ENCODE data around the gene OSCP1. TPM values are rescaled to one million over a fixed set of nuclear protein-coding genes. Genes with fewer than 3 reads are reported as not detected.

Gene OSCP1
- total and polyA plus RNA-seq, 8 donors = 1.7 to 69.4 (median 9.0) TPM

DNA sequence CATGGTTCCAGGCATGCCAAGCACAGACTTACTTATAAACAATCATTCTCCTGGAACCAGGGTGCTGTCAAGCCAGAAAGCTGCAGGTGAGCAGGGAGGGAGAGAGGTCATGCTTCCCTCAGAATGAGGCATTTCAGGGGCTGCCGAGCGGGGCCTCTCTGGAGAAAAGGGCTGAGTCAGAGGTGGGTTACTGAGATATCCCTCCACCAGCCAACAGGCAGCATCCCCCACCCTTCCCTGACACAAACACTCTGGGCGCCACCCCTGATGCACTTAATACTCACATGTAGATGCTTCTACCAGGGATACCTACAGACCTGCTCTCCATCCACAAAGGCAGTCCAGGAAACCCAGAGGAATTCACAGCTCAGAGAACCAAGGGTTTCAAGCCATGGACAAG is 77.6 kb downstream of the OSCP1 start:
- Histone ChIP-seq H3K9me3 (no peaks in the 10 kb centered on the region), H3K27ac (peak overlapping the region; percentile 26 to 95 (median 89)), H3K4me3 (no peak overlapping the region), H3K27me3 (no peaks in the 10 kb centered on the region), H3K4me1 (peaks cover 41 to 87% (median 65%) of the 10 kb centered on the region in 4 donors), H3K36me3 (peaks cover 3 to 12% (median 5%) of the 10 kb centered on the region in 4 donors)
- DNase-seq = no peak
- intact Hi-C loops (cut with DNase I; ENCODE audit: low total_unique reads) = no loop called here
- WGBS, 5 donors = 78 to 91% (median 82%) methylated on average over 3 of the region's 3 CpGs
- TF ChIP-seq, protein P1, sequence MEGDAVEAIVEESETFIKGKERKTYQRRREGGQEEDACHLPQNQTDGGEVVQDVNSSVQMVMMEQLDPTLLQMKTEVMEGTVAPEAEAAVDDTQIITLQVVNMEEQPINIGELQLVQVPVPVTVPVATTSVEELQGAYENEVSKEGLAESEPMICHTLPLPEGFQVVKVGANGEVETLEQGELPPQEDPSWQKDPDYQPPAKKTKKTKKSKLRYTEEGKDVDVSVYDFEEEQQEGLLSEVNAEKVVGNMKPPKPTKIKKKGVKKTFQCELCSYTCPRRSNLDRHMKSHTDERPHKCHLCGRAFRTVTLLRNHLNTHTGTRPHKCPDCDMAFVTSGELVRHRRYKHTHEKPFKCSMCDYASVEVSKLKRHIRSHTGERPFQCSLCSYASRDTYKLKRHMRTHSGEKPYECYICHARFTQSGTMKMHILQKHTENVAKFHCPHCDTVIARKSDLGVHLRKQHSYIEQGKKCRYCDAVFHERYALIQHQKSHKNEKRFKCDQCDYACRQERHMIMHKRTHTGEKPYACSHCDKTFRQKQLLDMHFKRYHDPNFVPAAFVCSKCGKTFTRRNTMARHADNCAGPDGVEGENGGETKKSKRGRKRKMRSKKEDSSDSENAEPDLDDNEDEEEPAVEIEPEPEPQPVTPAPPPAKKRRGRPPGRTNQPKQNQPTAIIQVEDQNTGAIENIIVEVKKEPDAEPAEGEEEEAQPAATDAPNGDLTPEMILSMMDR (IDR thresholded peaks at IDR 0.05) = no peak

DNA sequence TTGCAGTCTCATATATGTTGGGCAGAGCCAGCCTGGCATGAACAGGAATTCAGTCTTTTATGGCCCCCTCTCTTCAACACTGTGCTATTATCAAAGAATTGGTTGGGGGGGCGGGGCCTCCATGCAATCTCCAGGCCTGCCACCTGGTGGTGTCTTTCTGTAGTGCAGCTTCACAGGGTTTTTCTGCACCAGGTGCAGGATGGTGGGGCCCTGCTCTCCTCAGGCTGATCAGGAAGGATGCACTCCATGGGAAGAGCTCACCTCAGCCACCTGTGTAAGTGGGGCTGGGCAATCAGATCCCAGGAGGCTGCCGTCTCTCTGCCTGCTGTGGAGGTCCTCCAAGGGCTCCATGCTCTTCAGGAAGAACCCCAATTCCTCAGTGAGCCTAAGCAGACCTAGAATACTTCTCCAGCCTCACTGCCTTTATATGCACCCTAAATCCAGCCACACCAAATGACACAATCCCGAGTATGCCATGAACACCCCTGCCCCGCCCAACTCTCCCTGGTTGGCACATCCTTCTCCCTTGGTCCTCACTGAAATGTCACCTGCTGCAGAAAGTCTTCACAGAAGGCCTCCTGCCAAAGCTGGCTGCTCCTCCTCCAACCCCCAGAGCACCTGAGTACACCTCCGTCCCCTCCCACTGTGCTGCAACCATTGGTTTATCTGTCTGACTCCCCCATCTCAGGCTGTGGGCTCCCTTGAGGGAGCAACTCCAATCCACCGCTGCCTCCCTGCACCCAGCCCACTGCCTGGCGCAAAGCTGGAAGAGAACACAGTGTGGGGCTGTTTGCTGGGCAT is 81.0 kb downstream of the OSCP1 start:
- intact Hi-C loops (cut with DNase I; ENCODE audit: low total_unique reads) = no loop called here
- H3K36me3 ChIP-seq = peaks cover 5 to 20% (median 9%) of the 10 kb centered on the region in 4 donors
- no peak overlapping the region for H3K4me3 ChIP-seq
- peak; percentile 85 to 91 for DNase-seq
- H3K27ac ChIP-seq = peak overlapping the region in 1 of 5 donors; percentile 44
- WGBS, 5 donors = 49 to 53% (median 51%) methylated on average over 6 to 7 of the region's 7 CpGs
- no peaks in the 10 kb centered on the region for H3K9me3 ChIP-seq
- TF ChIP-seq, protein P1 (IDR thresholded peaks at IDR 0.05) = peak in 6 of 7 experiments; percentile 18 to 96 (median 92)
- TF ChIP-seq POLR2A (IDR thresholded peaks at IDR 0.05) (no peak), POLR2AphosphoS5 (IDR thresholded peaks at IDR 0.05) (peak in 1 of 3 donors; percentile 32), EP300 (IDR thresholded peaks at IDR 0.05) (no peak)
- H3K27me3 ChIP-seq = no peaks in the 10 kb centered on the region
- peaks cover 37 to 85% (median 67%) of the 10 kb centered on the region in 4 donors for H3K4me1 ChIP-seq

Small RNA genes within 50 kb of the gene (small RNA-seq; reads per million reads assigned to genes)
- gene RNU4-27P = 0 reads per million in 4 donors
- 0 to 0.77 (median 0.23) reads per million in 4 donors for gene SNORA63C

Other genes with a start within 250 kb of the OSCP1 start
- gene THRAP3, start 226.0 kb downstream of the OSCP1 start, total RNA-seq = 10 to 100 TPM; 26.4 to 97.9 (median 61.3) TPM
- gene THRAP3, start 226.0 kb downstream of the OSCP1 start, polyA plus RNA-seq = 10 to 100 TPM; 22.2 to 28.0 (median 26.9) TPM
- gene SH3D21, start 144.1 kb downstream of the OSCP1 start, total RNA-seq = 100 to 1,000 TPM in 1 of 5 donors, 1 to 10 TPM in 3, not detected in 1; 3.5 to 120 (median 6.5) TPM
- 1 to 10 TPM in 2 of 3 donors, under 1 TPM in 1; 0.76 to 2.7 (median 1.8) TPM for gene SH3D21, start 144.1 kb downstream of the OSCP1 start, polyA plus RNA-seq
- 10 to 100 TPM in 3 of 5 donors, 1 to 10 TPM in 1, not detected in 1; 8.3 to 67.2 (median 44.0) TPM for gene EVA1B, start 126.8 kb downstream of the OSCP1 start, total RNA-seq
- 10 to 100 TPM; 29.0 to 35.0 (median 29.8) TPM for gene EVA1B, start 126.8 kb downstream of the OSCP1 start, polyA plus RNA-seq
- gene STK40, start 64.5 kb downstream of the OSCP1 start, total RNA-seq = 10 to 100 TPM; 14.0 to 57.4 (median 28.3) TPM
- gene STK40, start 64.5 kb downstream of the OSCP1 start, polyA plus RNA-seq = 10 to 100 TPM; 14.6 to 36.0 (median 32.1) TPM
- gene LSM10, start 52.5 kb downstream of the OSCP1 start, total RNA-seq = 100 to 1,000 TPM in 1 of 5 donors, 10 to 100 TPM in 3, 1 to 10 TPM in 1; 5.1 to 261 (median 42.6) TPM
- gene LSM10, start 52.5 kb downstream of the OSCP1 start, polyA plus RNA-seq = 10 to 100 TPM; 46.5 to 65.7 (median 64.8) TPM
- gene MRPS15, start 13.9 kb upstream of the OSCP1 start, total RNA-seq = 100 to 1,000 TPM in 1 of 5 donors, 10 to 100 TPM in 4; 21.9 to 110 (median 33.8) TPM
- 100 to 1,000 TPM; 152 to 163 (median 161) TPM for gene MRPS15, start 13.9 kb upstream of the OSCP1 start, polyA plus RNA-seq
- 10 to 100 TPM in 4 of 5 donors, not detected in 1; 12.7 to 30.9 (median 21.2) TPM for gene CSF3R, start 32.5 kb upstream of the OSCP1 start, total RNA-seq
- gene CSF3R, start 32.5 kb upstream of the OSCP1 start, polyA plus RNA-seq = 1 to 10 TPM; 1.6 to 6.7 (median 5.8) TPM